HS-5 (cell line): ENCODE measurements around the gene AKT2.

Source experiments
- DNase-seq: peaks from one replicate; pipeline ENCODE4 v3.0.0-alpha.2; 2012; ENCODE audit warnings: low read depth

Gene AKT2

GRCh38 chr19:40273469-40274360 is 11.4 kb downstream of the AKT2 start:
- no peak for DNase-seq

- DNase-seq: no peak
Observed at GRCh38 chr19:40272261-40272660, 12.9 kb downstream of the AKT2 start.

- DNase-seq: no peak
Observed at GRCh38 chr19:40271706-40272105, 13.4 kb downstream of the AKT2 start.

GRCh38 chr19:40270362-40271089 is 14.6 kb downstream of the AKT2 start:
- DNase-seq: no peak

GRCh38 chr19:40269216-40269940 is 15.8 kb downstream of the AKT2 start:
- DNase-seq: no peak

GRCh38 chr19:40267601-40267997 is 17.5 kb downstream of the AKT2 start:
- no peak for DNase-seq

- no peak for DNase-seq
Observed at GRCh38 chr19:40266912-40267600, 18.1 kb downstream of the AKT2 start.

- DNase-seq: no peak
Observed at GRCh38 chr19:40266119-40266518, 19.0 kb downstream of the AKT2 start.

GRCh38 chr19:40265763-40266099 is 19.4 kb downstream of the AKT2 start:
- DNase-seq: no peak

GRCh38 chr19:40265055-40265762 is 19.9 kb downstream of the AKT2 start:
- DNase-seq: no peak

GRCh38 chr19:40264314-40265054 is 20.7 kb downstream of the AKT2 start:
- no peak for DNase-seq

GRCh38 chr19:40263440-40264313 is 21.5 kb downstream of the AKT2 start:
- DNase-seq: no peak

- no peak for DNase-seq
Observed at GRCh38 chr19:40262422-40262821, 22.7 kb downstream of the AKT2 start.

GRCh38 chr19:40261631-40262030 is 23.5 kb downstream of the AKT2 start:
- DNase-seq: no peak

GRCh38 chr19:40257096-40257517 is 28.0 kb downstream of the AKT2 start:
- DNase-seq: no peak

GRCh38 chr19:40256512-40256911 is 28.6 kb downstream of the AKT2 start:
- DNase-seq: no peak

- DNase-seq: no peak
Observed at GRCh38 chr19:40255619-40256166, 29.5 kb downstream of the AKT2 start.

GRCh38 chr19:40254714-40255418 is 30.3 kb downstream of the AKT2 start:
- no peak for DNase-seq

- DNase-seq: no peak
Observed at GRCh38 chr19:40253611-40254092, 31.5 kb downstream of the AKT2 start.
